HepG2 (cell line): ENCODE results near the gene CSTPP1. TPM values are rescaled to one million over a fixed set of nuclear protein-coding genes. Genes with fewer than 3 reads are reported as not detected.

Experiments
- BCL6 ChIP-seq: IDR thresholded peaks from 2 replicates; pipeline ENCODE4 v1.6.1; 2016; ENCODE audit warnings: missing genetic modification reagents, missing compliant biosample characterization
- NR3C1 ChIP-seq: sonication (generic); formaldehyde crosslinking; IDR thresholded peaks from 2 replicates; pipeline ENCODE4 v1.4.0; 2020; ENCODE audit warnings: missing genetic modification reagents
- POLR2A ChIP-seq, 2 experiments: IDR thresholded peaks; 2 replicates each; pipeline ENCODE4 v1.6.1; 2011; ENCODE audit warnings: low read depth in 2 of 2, low read length in 2 of 2, mild to moderate bottlenecking in 1 of 2, moderate library complexity in 1 of 2; ENCODE audit not compliant: insufficient read depth in 1 of 2
- ZBTB21 ChIP-seq: sonication (generic); formaldehyde crosslinking; IDR thresholded peaks from 2 replicates; pipeline ENCODE4 v1.4.0; 2020; ENCODE audit warnings: missing genetic modification reagents
- ZEB1 ChIP-seq: IDR thresholded peaks from 2 replicates; pipeline ENCODE4 v1.6.1; 2012; ENCODE audit warnings: mild to moderate bottlenecking, low read depth, inconsistent platforms; ENCODE audit not compliant: insufficient replicate concordance
- ZNF407 ChIP-seq: sonication (generic); formaldehyde crosslinking; IDR thresholded peaks from one replicate; pipeline ENCODE4 v1.5.1; 2020; ENCODE audit warnings: mild to moderate bottlenecking, missing genetic modification reagents; ENCODE audit errors: not compliant biosample characterization
- ZNF614 ChIP-seq: IDR thresholded peaks from 2 replicates; pipeline ENCODE4 v1.6.1; 2018; ENCODE audit warnings: missing biosample characterization, missing genetic modification reagents, inconsistent platforms, borderline replicate concordance
- ZNF674 ChIP-seq: sonication (generic); formaldehyde crosslinking; IDR thresholded peaks from 2 replicates; pipeline ENCODE4 v1.5.0; 2020; ENCODE audit warnings: low read depth, mild to moderate bottlenecking, missing genetic modification reagents
- polyA plus RNA-seq, 8 experiments: library from polyadenylated mRNA; depleted of rRNA in 3 of 8; stranded (reverse) in 7 of 8; unstranded in 1 of 8; fragments of >200 nt; fragmentation: Illumina TruSeq in 4 of 8; extraction: Trizol in 4 of 8; gene quantifications; 2 replicates each; pipeline versions ENCODE4 v1.2.1 to v1.2.3, GENCODE V29; 2011 to 2016; ENCODE audit warnings: low read depth in 4 of 8, missing spikeins in 1 of 8, mixed read lengths in 1 of 8; ENCODE audit not compliant: insufficient read depth in 1 of 8
- total RNA-seq, 5 experiments: library from RNA; depleted of rRNA; stranded (reverse); fragments of >200 nt; fragmentation: Illumina TruSeq; extraction: Trizol; gene quantifications; 2 replicates each; pipeline ENCODE4 v1.2.3, GENCODE V29; 2016; ENCODE audit warnings: low read depth in 1 of 5

The CSTPP1 gene
- total and polyA plus RNA-seq, 2 of the 13 experiments (the other 11 are each of a cell fraction or from before 2014, with no cell fraction given) = 12.3 to 14.6 TPM

GRCh38 chr11:46913484-46913883, 23.1 kb upstream of the CSTPP1 start (continued):
- no peak for TF ChIP-seq ZNF407 (CRISPR knock-in tag)
- no peak for TF ChIP-seq ZEB1
- TF ChIP-seq BCL6 (CRISPR knock-in tag) = no peak
- TF ChIP-seq POLR2A (IDR thresholded peaks at IDR 0.05; ENCODE audit: insufficient read depth in 1 of 2, low read depth in 2 of 2, low read length in 2 of 2) = no peak
- no peak for TF ChIP-seq ZNF674
- TF ChIP-seq NR3C1 (CRISPR knock-in tag) = no peak
- no peak for TF ChIP-seq ZNF614
- TF ChIP-seq ZBTB21 = no peak
- TF ChIP-seq, all 625 proteins: peak for 0
